Measurements from ENCODE around the gene BHMT. TPM values are rescaled to one million over a fixed set of nuclear protein-coding genes. Genes with fewer than 3 reads are reported as not detected.
A peak's percentile ranks its signal among the peaks of the same experiment; 100 is the strongest.

Gene BHMT
- total and polyA plus RNA-seq, 4 donors, result 27.7 to 197 (median 116) TPM

DNA sequence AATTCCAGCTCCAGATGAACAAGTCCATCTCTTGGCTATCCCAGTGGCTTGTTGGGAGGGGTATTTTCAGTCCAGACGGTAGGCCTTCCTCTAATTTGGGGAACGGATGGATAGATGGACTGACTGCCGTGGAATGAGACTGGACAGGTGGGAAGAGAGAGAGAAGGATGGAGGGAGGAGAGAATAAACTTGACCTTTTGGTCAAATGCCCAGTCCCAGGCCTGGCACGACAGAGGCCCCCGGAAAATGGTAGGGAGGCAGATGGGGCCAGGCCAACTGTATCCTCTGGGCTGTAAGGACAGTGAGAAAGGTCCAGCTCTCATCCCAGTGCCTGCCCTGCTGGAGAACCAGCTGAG is 1.1 kb downstream of the BHMT start:
- 18% methylated on average over 5 of the region's 5 CpGs for WGBS
- no peaks in the 10 kb centered on the region for H3K9me3 ChIP-seq (ENCODE audit: control insufficient read depth in 4 of 4, low read length in 3 of 4)
- H3K9ac ChIP-seq (ENCODE audit: low read depth in 1 of 2, low read length in 2 of 2), result peak overlapping the region; percentile 65 to 91
- H3K4me1 ChIP-seq (ENCODE audit: control insufficient read depth in 4 of 4, insufficient read depth in 4 of 4, low read length in 3 of 4), result peaks cover 5 to 68% (median 44%) of the 10 kb centered on the region in 4 donors
- H3K27me3 ChIP-seq (ENCODE audit: control insufficient read depth in 4 of 4, insufficient read depth in 4 of 4, low read length in 3 of 4), result no peaks in the 10 kb centered on the region
- H3K4me3 ChIP-seq (ENCODE audit: low read depth in 1 of 3, low read length in 3 of 3), result peak overlapping the region; percentile 74 to 95 (median 75)
- DNase-seq (ENCODE audit: low spot score), result no peak
- TF ChIP-seq GABPA (IDR thresholded peaks at IDR 0.05 in 1 of 2, conservative IDR thresholded peaks at IDR 0.05 in 1 of 2) (no peak), HNF4A (conservative IDR thresholded peaks at IDR 0.05) (peak in 1 of 2 donors; percentile 6), YY1 (IDR thresholded peaks at IDR 0.05) (no peak), SP1 (IDR thresholded peaks at IDR 0.05) (peak; percentile 12)
- TF ChIP-seq, protein P1, sequence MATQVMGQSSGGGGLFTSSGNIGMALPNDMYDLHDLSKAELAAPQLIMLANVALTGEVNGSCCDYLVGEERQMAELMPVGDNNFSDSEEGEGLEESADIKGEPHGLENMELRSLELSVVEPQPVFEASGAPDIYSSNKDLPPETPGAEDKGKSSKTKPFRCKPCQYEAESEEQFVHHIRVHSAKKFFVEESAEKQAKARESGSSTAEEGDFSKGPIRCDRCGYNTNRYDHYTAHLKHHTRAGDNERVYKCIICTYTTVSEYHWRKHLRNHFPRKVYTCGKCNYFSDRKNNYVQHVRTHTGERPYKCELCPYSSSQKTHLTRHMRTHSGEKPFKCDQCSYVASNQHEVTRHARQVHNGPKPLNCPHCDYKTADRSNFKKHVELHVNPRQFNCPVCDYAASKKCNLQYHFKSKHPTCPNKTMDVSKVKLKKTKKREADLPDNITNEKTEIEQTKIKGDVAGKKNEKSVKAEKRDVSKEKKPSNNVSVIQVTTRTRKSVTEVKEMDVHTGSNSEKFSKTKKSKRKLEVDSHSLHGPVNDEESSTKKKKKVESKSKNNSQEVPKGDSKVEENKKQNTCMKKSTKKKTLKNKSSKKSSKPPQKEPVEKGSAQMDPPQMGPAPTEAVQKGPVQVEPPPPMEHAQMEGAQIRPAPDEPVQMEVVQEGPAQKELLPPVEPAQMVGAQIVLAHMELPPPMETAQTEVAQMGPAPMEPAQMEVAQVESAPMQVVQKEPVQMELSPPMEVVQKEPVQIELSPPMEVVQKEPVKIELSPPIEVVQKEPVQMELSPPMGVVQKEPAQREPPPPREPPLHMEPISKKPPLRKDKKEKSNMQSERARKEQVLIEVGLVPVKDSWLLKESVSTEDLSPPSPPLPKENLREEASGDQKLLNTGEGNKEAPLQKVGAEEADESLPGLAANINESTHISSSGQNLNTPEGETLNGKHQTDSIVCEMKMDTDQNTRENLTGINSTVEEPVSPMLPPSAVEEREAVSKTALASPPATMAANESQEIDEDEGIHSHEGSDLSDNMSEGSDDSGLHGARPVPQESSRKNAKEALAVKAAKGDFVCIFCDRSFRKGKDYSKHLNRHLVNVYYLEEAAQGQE (IDR thresholded peaks at IDR 0.05), result no peak
- TF ChIP-seq, protein P2, sequence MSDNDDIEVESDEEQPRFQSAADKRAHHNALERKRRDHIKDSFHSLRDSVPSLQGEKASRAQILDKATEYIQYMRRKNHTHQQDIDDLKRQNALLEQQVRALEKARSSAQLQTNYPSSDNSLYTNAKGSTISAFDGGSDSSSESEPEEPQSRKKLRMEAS (IDR thresholded peaks at IDR 0.05), result no peak
- peaks cover 1 to 12% (median 9%) of the 10 kb centered on the region in 4 donors for H3K36me3 ChIP-seq (ENCODE audit: control insufficient read depth in 4 of 4, insufficient read depth in 3 of 4, low read depth in 1 of 4, low read length in 3 of 4)
- H3K27ac ChIP-seq (ENCODE audit: low read depth in 1 of 2, low read length in 2 of 2), result peak overlapping the region; percentile 76 to 81

DNA sequence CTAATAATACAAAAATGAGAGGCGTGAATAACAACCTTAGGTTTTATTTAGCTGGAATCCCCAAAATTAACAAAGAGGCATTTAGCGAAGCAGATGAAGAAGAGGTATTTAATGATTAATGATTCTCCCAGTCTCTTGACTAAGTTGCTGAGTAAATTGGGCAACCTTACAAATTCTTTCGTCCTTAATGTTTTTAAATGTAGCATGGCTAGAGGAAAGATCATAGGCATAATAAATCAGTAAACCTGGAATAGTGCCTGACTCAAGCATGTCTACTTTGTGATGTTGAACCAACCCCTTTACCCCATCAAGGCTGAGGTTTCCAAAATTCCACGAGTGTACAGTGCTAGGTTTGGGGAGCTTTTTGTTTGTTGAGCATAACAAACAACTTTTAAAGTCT is 7.9 kb downstream of the BHMT start:
- Histone ChIP-seq H3K27ac (ENCODE audit: low read depth in 1 of 2, low read length in 2 of 2) (no peak overlapping the region), H3K36me3 (ENCODE audit: control insufficient read depth in 4 of 4, insufficient read depth in 3 of 4, low read depth in 1 of 4, low read length in 3 of 4) (peaks cover 1 to 60% (median 46%) of the 10 kb centered on the region in 4 donors), H3K9ac (ENCODE audit: low read depth in 1 of 2, low read length in 2 of 2) (no peak overlapping the region), H3K27me3 (ENCODE audit: control insufficient read depth in 4 of 4, insufficient read depth in 4 of 4, low read length in 3 of 4) (no peaks in the 10 kb centered on the region), H3K4me3 (ENCODE audit: low read depth in 1 of 3, low read length in 3 of 3) (no peak overlapping the region), H3K4me1 (ENCODE audit: control insufficient read depth in 4 of 4, insufficient read depth in 4 of 4, low read length in 3 of 4) (peaks cover 3 to 15% (median 4%) of the 10 kb centered on the region in 4 donors), H3K9me3 (ENCODE audit: control insufficient read depth in 4 of 4, low read length in 3 of 4) (no peaks in the 10 kb centered on the region)
- TF ChIP-seq, protein P1 (IDR thresholded peaks at IDR 0.05), result no peak
- no peak for TF ChIP-seq YY1 (IDR thresholded peaks at IDR 0.05)
- TF ChIP-seq, protein P3, sequence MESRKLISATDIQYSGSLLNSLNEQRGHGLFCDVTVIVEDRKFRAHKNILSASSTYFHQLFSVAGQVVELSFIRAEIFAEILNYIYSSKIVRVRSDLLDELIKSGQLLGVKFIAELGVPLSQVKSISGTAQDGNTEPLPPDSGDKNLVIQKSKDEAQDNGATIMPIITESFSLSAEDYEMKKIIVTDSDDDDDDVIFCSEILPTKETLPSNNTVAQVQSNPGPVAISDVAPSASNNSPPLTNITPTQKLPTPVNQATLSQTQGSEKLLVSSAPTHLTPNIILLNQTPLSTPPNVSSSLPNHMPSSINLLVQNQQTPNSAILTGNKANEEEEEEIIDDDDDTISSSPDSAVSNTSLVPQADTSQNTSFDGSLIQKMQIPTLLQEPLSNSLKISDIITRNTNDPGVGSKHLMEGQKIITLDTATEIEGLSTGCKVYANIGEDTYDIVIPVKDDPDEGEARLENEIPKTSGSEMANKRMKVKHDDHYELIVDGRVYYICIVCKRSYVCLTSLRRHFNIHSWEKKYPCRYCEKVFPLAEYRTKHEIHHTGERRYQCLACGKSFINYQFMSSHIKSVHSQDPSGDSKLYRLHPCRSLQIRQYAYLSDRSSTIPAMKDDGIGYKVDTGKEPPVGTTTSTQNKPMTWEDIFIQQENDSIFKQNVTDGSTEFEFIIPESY (IDR thresholded peaks at IDR 0.05), result no peak
- no peak for TF ChIP-seq HNF4A (conservative IDR thresholded peaks at IDR 0.05)
- no peak for TF ChIP-seq TAF1 (conservative IDR thresholded peaks at IDR 0.05)
- TF ChIP-seq, protein P4, sequence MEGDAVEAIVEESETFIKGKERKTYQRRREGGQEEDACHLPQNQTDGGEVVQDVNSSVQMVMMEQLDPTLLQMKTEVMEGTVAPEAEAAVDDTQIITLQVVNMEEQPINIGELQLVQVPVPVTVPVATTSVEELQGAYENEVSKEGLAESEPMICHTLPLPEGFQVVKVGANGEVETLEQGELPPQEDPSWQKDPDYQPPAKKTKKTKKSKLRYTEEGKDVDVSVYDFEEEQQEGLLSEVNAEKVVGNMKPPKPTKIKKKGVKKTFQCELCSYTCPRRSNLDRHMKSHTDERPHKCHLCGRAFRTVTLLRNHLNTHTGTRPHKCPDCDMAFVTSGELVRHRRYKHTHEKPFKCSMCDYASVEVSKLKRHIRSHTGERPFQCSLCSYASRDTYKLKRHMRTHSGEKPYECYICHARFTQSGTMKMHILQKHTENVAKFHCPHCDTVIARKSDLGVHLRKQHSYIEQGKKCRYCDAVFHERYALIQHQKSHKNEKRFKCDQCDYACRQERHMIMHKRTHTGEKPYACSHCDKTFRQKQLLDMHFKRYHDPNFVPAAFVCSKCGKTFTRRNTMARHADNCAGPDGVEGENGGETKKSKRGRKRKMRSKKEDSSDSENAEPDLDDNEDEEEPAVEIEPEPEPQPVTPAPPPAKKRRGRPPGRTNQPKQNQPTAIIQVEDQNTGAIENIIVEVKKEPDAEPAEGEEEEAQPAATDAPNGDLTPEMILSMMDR (IDR thresholded peaks at IDR 0.05; ENCODE audit: low read depth, low read length, missing input control), result no peak
- TF ChIP-seq, protein P5, sequence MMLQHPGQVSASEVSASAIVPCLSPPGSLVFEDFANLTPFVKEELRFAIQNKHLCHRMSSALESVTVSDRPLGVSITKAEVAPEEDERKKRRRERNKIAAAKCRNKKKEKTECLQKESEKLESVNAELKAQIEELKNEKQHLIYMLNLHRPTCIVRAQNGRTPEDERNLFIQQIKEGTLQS (IDR thresholded peaks at IDR 0.05), result no peak
- TF ChIP-seq FOXA2 (IDR thresholded peaks at IDR 0.05), result no peak
- TF ChIP-seq EGR1 (IDR thresholded peaks at IDR 0.05; ENCODE audit: low read depth in 2 of 2), result no peak
- TF ChIP-seq RAD21 (IDR thresholded peaks at IDR 0.05), result no peak
- no peak for TF ChIP-seq SP1 (IDR thresholded peaks at IDR 0.05)
- no peak for TF ChIP-seq RXRA (IDR thresholded peaks at IDR 0.05)
- TF ChIP-seq NR2F2 (IDR thresholded peaks at IDR 0.05), result no peak
- TF ChIP-seq JUND (IDR thresholded peaks at IDR 0.05), result no peak
- TF ChIP-seq GABPA (IDR thresholded peaks at IDR 0.05 in 1 of 2, conservative IDR thresholded peaks at IDR 0.05 in 1 of 2), result no peak
- TF ChIP-seq, protein P2 (IDR thresholded peaks at IDR 0.05), result no peak
- WGBS, result 53% methylated on average over 4 of the region's 4 CpGs
- no peak for DNase-seq (ENCODE audit: low spot score)
